ENCODE results near the gene NPHP3.

The NPHP3 gene

DNA sequence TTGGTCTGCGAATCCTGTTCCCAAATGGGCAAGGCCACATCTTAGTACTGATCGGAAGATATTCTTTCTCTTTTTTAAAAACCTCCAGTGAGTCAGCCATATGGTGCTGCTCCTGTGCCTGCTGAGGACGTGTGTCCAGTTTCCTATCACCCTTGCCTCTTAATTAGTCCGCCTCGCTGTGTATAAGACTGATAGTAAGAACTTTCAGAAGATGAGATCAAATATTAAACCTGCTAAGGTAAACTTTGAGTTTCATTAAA is 61.5 kb downstream of the NPHP3 start:
- ATAC-seq (ENCODE audit: low read depth) (peak; percentile 22), DNase-seq (ENCODE audit: low spot score) (no peak)
- peaks cover 17% of the 10 kb centered on the region for H3K36me3 ChIP-seq (ENCODE audit: low read depth)

DNA sequence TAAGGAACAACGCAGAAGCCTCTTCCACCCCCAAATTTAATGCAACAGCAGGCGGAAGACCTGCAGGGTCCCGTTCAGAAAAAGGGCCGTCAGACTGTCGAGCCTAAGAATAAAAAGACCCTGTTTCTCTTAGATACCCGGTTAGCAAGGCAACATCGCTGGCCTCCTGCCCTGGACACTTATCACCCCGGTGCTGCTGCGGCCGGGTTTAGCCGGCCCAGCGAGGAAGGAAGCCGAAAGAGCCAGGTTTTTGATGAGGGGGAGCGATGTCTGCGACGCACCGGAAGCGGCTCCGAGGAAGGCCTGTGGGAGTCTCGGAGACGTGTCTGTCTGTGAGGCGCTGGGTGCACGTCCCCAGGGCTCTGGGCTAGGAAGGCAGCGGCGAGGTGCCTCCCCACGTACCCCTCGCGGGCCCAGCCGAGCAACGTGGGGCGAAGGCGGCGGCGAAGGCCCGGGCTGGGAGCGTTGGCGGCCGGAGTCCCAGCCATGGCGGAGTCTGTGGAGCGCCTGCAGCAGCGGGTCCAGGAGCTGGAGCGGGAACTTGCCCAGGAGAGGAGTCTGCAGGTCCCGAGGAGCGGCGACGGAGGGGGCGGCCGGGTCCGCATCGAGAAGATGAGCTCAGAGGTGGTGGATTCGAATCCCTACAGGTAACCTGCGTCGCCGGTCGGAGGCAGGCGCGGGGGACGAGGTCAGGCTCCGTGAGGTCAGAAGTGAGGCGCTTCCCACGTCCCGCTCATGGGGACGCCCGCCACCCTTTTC is 62.0 kb downstream of the NPHP3 start, which contains the start of gene UBA5:
Gene UBA5, plus strand, starts transcription at position 278 of the 759 bp plus-strand sequence. Its CDS starts 209 bp downstream, at position 487.
- H3K27me3 ChIP-seq (ENCODE audit: insufficient read depth, poor library complexity, severe bottlenecking), result no peaks in the 10 kb centered on the region
- TF ChIP-seq, protein P1, sequence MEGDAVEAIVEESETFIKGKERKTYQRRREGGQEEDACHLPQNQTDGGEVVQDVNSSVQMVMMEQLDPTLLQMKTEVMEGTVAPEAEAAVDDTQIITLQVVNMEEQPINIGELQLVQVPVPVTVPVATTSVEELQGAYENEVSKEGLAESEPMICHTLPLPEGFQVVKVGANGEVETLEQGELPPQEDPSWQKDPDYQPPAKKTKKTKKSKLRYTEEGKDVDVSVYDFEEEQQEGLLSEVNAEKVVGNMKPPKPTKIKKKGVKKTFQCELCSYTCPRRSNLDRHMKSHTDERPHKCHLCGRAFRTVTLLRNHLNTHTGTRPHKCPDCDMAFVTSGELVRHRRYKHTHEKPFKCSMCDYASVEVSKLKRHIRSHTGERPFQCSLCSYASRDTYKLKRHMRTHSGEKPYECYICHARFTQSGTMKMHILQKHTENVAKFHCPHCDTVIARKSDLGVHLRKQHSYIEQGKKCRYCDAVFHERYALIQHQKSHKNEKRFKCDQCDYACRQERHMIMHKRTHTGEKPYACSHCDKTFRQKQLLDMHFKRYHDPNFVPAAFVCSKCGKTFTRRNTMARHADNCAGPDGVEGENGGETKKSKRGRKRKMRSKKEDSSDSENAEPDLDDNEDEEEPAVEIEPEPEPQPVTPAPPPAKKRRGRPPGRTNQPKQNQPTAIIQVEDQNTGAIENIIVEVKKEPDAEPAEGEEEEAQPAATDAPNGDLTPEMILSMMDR (IDR thresholded peaks at IDR 0.05; ENCODE audit: poor library complexity, severe bottlenecking), result no peak
- peaks cover 11% of the 10 kb centered on the region for H3K36me3 ChIP-seq (ENCODE audit: low read depth)
- ATAC-seq (ENCODE audit: low read depth) (peak; percentile 71), DNase-seq (ENCODE audit: low spot score) (peak; percentile 62)
- peak within 1 kb of the TSS; percentile 98 for H3K4me3 ChIP-seq (ENCODE audit: severe bottlenecking)
- no peaks in the 10 kb centered on the region for H3K9me3 ChIP-seq (ENCODE audit: severe bottlenecking)
- H3K27ac ChIP-seq (ENCODE audit: poor library complexity, severe bottlenecking), result peak within 1 kb of the TSS; percentile 71
- H3K4me1 ChIP-seq (ENCODE audit: insufficient read depth, poor library complexity, severe bottlenecking), result peaks cover 15% of the 10 kb centered on the region

More for the DNA sequence above, 61.5 kb downstream of the NPHP3 start:
- peaks cover 15% of the 10 kb centered on the region for H3K4me1 ChIP-seq (ENCODE audit: insufficient read depth, poor library complexity, severe bottlenecking)
- H3K27ac ChIP-seq (ENCODE audit: poor library complexity, severe bottlenecking), result peak overlapping the region; percentile 71
- H3K4me3 ChIP-seq (ENCODE audit: severe bottlenecking), result peak overlapping the region; percentile 98
- TF ChIP-seq, protein P1 (IDR thresholded peaks at IDR 0.05; ENCODE audit: poor library complexity, severe bottlenecking), result no peak
- H3K27me3 ChIP-seq (ENCODE audit: insufficient read depth, poor library complexity, severe bottlenecking), result no peaks in the 10 kb centered on the region
- H3K9me3 ChIP-seq (ENCODE audit: severe bottlenecking), result no peaks in the 10 kb centered on the region

DNA sequence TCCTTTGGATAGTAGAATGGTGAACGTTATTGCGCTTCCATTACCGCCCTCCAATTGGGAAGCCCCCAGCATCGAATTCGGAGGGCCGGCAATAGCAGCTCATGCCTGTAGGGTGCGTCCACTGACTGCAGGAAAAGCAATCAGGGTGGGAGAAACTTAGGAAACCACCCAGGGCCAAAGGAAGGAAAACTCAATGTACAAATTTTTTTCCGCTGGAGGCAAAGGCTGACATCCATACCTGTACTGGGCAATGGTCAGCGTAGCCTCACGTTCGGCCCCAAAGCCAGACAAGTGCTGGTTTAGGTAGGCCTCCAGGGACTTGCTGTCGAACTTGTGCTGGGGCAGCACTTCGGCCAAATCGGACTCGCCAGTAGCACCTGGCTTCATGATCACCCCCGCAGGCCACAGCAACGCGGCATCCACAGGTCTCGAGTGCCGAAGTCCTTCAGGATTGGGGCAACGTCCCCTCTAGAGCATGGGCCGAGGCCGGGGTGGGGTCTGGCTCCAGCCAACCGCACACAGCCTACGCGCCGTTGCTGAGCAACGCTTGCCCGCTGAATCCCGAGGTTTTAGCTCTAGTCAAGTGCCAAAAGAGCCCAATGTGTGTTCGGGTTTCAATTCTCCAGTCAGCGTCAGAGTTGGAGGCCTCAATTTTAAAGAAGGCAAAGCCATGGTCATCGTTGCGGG is 62.7 kb downstream of the NPHP3 start, which contains the start of gene ACAD11:
Gene ACAD11, minus strand, starts transcription at position 445 of the 687 bp plus-strand sequence. Its CDS starts 58 bp downstream, at position 387.
- peak within 1 kb of the TSS; percentile 71 for H3K27ac ChIP-seq (ENCODE audit: poor library complexity, severe bottlenecking)
- peak; percentile 75 for ATAC-seq (ENCODE audit: low read depth)

DNA sequence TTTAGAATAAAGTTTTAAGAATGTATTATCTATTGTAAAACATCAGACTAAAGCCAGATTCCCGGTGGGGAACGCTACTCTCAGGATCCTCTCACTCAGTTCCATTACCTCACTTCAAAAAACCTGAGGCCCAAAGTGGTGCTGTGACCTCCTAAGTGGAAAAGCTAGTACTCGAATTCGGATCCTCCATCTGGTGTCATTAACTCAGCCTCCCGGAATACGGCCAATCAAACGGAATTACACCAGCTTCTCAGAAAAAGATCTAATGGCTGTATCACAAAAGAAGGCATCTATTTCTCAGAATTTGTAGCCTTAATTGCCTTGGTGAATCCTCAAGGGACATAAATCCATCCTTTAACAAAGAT is 63.2 kb downstream of the NPHP3 start:
- peak; percentile 1; the same call in 1 of the 3 replicates for ATAC-seq (ENCODE audit: low read depth)
- peak overlapping the region; percentile 71 for H3K27ac ChIP-seq (ENCODE audit: poor library complexity, severe bottlenecking)
- TF ChIP-seq, protein P1 (IDR thresholded peaks at IDR 0.05; ENCODE audit: poor library complexity, severe bottlenecking), result no peak
- H3K4me3 ChIP-seq (ENCODE audit: severe bottlenecking), result peak overlapping the region; percentile 98
- DNase-seq (ENCODE audit: low spot score), result no peak
- peaks cover 15% of the 10 kb centered on the region for H3K4me1 ChIP-seq (ENCODE audit: insufficient read depth, poor library complexity, severe bottlenecking)
- H3K9me3 ChIP-seq (ENCODE audit: severe bottlenecking), result no peaks in the 10 kb centered on the region
- peaks cover 9% of the 10 kb centered on the region; the same call in 1 of the 2 replicates for H3K36me3 ChIP-seq (ENCODE audit: low read depth)
- H3K27me3 ChIP-seq (ENCODE audit: insufficient read depth, poor library complexity, severe bottlenecking), result no peaks in the 10 kb centered on the region

More for the DNA sequence above, 62.7 kb downstream of the NPHP3 start, which contains the start of gene ACAD11:
- TF ChIP-seq, protein P1 (IDR thresholded peaks at IDR 0.05; ENCODE audit: poor library complexity, severe bottlenecking), result peak; percentile 69
- Histone ChIP-seq H3K9me3 (ENCODE audit: severe bottlenecking) (no peaks in the 10 kb centered on the region), H3K27me3 (ENCODE audit: insufficient read depth, poor library complexity, severe bottlenecking) (no peaks in the 10 kb centered on the region), H3K4me1 (ENCODE audit: insufficient read depth, poor library complexity, severe bottlenecking) (peaks cover 15% of the 10 kb centered on the region), H3K4me3 (ENCODE audit: severe bottlenecking) (peak within 1 kb of the TSS; percentile 98), H3K36me3 (ENCODE audit: low read depth) (peaks cover 9% of the 10 kb centered on the region; the same call in 1 of the 2 replicates)
- peak; percentile 69 for DNase-seq (ENCODE audit: low spot score)

Measured in RWPE2 (cell line).